ENCODE measurements around the gene MYO10.

The MYO10 gene

DNA sequence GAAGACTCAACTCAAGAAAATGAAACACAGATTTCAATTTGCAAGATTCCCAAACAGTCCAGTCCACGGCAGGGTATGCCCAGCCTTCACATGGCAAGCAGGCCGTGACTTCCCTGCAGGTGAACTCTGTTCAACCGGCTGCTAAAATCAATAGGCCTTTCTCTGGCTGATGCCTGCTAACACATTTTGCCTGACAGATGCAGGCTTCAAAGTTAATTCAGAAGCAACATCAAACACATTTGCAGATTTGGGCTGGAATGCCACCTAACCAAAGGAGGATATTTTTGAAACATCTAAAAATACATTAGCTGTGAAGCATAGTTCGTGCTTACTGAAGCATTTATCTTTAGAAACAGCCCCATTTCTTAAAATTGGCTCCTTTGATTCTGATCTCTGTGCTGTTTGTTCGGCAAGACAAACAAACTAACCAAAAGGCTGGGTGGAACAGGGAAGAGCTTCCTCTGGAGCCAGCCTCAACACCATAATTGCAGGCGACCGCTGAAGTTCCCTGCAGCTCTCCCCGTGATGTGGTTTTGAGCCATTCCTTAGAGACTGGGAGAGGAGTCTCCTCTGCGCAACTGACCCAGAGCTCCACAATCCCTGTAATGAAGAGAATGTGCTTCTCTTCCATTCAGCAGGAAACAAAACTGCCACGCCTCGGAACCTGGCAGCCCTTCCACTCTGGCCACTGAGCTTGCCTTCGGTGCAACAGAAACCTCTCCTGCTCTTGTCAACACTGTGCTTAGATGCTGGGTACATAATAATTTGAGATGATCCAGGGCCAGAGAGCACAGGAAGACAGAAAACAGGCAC, 126.5 kb downstream of the MYO10 start:
- no peak for DNase-seq

DNA sequence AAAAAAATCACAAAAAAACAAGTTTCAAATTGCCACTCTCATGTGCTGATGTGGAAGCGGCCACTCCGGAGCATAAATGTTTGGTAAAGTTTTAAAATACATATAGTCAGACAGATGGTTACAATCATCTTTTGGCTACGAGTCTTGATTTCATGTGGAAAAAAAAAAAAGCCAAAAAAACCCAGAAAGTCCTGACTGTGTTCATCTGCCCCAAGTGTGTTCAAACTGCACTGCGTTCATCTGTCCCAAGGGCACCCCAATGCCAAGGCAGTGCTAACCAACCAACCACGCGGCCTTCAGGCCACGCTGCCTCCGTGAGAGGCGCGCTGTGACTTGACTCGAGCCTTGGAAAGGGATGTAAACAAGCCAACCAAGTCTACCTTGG, 127.1 kb downstream of the MYO10 start:
- DNase-seq, result no peak

DNA sequence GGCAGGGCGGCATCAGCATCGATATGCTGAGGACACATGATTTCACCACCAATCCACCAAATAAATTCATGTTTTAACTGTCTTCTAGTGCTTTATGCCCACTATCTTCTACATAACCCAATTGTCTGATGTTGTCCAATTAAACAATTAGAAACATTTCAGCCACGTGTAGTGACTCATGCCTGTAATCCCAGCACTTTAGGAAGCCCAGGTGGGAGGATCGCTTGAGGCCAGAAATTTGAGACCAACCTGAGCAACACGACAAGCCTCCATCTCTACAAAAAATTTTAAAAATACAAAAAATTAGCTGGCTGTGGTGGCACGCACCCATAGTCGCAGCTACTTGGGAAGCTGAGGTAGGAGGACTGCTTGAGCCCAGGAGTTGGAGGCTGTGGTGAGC, 128.1 kb downstream of the MYO10 start:
- DNase-seq, result no peak

- DNase-seq, result no peak
These were observed 128.6 kb downstream of the MYO10 start for GRCh38 chr5:16807547-16807864.

DNA sequence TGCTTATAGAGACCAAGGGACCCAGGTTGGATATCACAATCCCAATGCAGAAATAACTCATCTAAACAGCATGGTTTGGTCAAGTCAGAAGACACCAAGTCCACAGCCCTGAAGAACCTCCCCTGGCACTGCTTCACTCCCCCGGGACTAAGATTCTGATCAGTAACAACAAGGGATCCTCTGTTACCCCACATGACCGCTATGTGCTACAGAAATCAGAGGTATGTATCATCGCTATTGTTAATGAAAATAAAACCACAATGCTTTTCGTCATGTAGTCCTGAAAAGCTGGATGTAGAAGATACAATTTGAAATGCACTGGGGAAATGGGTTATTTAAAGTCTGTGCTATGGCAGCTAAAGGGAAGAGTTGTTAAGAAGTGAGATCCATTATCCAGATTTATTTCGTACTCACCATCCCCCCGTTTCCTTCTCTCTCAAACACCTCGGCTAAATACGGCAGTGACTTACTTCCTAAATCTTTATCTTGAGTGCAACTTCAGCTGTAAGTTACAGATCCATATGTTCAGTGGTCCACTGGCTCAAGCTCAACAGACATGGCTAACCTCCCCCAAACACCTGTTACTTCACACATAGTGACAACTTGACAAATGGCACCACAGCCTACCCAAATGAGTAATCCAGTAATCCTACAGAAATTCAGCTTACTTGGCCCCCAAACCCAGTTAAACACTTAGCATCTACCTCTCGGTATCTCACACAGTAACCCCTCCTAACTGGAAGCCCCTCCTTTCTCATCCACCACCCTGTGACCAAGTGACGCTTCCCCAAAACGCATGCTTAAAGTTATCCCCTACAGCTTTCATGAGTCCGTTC, 129.2 kb downstream of the MYO10 start:
- no peak for DNase-seq

GRCh38 chr5:16805486-16805885, 130.6 kb downstream of the MYO10 start:
- DNase-seq, result no peak

DNA sequence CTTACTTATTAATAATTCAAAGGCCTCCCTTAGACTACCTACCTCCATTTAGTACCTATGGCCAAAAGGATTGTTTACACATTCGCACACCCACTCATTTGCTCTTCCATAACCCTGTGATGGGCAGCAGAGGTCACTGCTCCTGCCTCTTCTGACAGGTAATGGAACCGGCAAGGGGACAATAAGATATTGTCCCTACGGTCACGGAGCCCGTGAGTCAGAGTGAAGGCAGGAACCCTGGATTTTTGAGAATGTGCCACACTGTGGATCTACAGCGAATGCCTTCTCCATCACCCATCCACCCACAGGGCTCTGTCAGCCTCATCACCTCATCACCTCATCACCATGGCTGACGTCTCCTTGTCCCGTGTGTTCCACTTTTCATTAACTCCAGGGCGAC, 132.3 kb downstream of the MYO10 start:
- no peak for DNase-seq

DNA sequence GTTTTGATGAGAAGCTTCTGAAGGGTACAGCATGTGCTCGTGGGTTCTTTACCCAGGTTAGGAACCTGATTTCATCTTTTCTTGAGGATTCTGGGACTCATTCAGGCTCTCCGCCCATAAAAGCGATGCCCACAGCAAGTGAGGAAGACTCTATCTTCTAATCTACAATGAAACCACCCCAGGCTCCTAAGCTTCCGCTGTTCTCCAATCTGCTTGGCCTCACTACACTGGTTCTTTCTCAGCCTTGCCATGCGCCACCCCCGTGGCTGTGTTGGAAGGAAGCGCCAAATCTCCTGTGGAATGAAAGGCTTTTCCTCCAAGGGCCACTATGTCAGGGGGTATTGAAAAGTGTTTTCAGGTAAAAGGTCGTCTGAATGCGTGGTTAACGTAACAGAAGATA, 135.6 kb downstream of the MYO10 start:
- no peak for DNase-seq

DNA sequence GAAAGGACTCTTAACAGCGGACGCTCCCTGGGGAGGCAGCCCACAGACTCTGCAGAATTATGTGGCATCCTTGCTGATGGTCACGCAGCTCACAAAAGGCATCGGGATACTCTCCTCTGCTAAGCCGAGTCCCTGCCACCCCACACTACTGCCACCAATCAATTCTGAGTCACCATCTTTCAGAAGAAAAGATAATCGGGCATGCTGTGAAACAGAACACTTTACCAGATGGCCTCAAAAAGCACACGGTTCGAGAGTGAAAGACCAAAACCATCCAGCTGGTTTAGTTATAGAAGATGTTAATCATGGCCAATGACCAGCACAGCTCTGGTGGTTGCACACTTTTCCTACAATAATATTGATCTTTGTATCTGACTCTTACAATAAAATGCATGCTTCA, 136.3 kb downstream of the MYO10 start:
- DNase-seq, result no peak

DNA sequence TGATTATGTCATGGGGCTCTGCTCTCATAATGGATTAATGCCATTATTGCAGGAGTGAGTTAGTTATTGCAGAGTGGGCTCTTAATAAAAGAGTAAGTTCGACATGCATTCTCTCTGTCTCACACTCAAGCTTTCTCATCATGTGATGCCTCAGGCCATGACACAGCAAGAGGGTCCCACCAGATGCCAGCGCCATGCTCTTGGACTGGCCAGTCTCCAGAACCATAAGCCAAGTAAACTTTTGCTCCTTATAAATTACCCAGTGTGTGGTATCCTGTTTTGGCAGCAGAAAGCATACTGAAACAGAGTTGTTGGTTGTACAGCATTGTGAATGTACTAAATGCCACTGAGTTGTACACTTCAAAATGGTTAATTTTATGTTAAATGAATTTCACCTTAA, 138.1 kb downstream of the MYO10 start:
- DNase-seq, result no peak

DNA sequence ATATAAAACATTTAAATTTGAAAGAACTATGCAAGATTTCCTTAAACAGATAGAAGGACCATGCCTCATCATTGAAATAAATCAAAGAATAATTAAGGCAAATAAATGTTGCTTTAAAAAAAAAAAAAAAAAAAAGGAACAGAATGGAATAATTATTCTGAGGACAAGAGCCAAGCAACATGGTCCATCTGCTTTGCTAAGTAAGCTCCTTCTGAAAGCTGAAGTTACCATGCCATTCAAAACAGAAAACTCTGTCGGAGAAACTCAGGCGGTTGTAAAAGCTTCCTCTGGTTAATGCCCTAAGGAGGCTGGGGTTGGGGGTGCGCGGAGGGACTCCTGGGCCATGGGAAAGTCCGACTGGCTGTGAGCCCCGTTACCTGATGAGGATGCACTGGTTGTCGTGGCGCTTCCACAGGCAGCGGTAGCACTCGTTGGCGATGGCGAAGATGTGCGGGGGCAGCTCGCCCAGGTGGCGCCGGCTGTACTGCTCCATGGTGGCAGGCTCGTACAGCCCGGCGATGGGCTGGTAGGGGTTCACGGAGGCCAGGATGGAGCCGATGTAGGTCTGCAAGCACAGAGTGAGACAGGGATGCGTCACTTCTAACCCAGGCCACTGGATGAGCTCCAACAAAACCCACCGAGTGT, 141.7 kb downstream of the MYO10 start:
- DNase-seq, result no peak

- no peak for DNase-seq
These were observed 143.4 kb downstream of the MYO10 start for GRCh38 chr5:16792598-16793275.

GRCh38 chr5:16791904-16792597, 144.0 kb downstream of the MYO10 start:
- DNase-seq, result no peak

GRCh38 chr5:16791036-16791705, 144.9 kb downstream of the MYO10 start:
- DNase-seq, result no peak

GRCh38 chr5:16788957-16789356, 147.1 kb downstream of the MYO10 start:
- no peak for DNase-seq

- DNase-seq, result no peak
These were observed 148.8 kb downstream of the MYO10 start for GRCh38 chr5:16787278-16787677.

- no peak for DNase-seq
These were observed 151.0 kb downstream of the MYO10 start for GRCh38 chr5:16784843-16785791.

GRCh38 chr5:16784088-16784487, 152.0 kb downstream of the MYO10 start:
- DNase-seq, result no peak

GRCh38 chr5:16781828-16782626, 154.1 kb downstream of the MYO10 start:
- no peak for DNase-seq

DNA sequence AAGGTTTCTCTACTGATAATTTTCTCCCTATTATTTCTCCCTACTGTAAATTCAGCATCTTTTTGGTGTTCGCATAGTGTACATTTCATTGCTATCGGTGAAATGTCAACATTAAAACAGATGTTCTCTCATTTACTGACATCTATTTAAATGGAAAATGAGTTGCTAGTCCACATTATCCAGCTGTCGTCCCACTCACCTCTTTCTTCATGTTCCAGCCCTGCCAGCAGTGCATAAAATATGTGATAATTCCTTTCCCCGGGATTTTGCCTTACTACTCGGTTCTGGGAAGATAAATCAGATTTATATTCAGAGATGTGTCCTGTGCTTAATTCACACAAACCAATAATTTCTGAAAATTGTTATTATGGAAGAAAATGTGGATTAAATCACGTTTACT, 155.8 kb downstream of the MYO10 start:
- DNase-seq, result no peak

All from cortex of kidney (tissue), 1 donor.